Glutamatergic neuron (in vitro differentiated cells): Measurements from ENCODE around the gene SLCO3A1. TPM values are rescaled to one million over a fixed set of nuclear protein-coding genes. Genes with fewer than 3 reads are reported as not detected.

Experiments used
- DNase-seq: peaks from one replicate; pipeline ENCODE4 v3.0.0; 2022
- H3K27ac Mint-ChIP-seq: one replicate; pipeline ENCODE4 v1.8.0; 2020; ENCODE audit warnings: mild to moderate bottlenecking, mixed read lengths, inconsistent platforms; ENCODE audit not compliant: unreplicated experiment
- H3K27me3 Mint-ChIP-seq: one replicate; pipeline ENCODE4 v1.8.0; 2020; ENCODE audit warnings: mild to moderate bottlenecking, moderate library complexity, mixed read lengths, inconsistent platforms; ENCODE audit not compliant: unreplicated experiment
- H3K36me3 Mint-ChIP-seq: one replicate; pipeline ENCODE4 v1.8.0; 2020; ENCODE audit warnings: mild to moderate bottlenecking, mixed read lengths, inconsistent platforms; ENCODE audit not compliant: unreplicated experiment
- H3K4me1 Mint-ChIP-seq: one replicate; pipeline ENCODE4 v1.8.0; 2020; ENCODE audit warnings: mild to moderate bottlenecking, low read depth, mixed read lengths, inconsistent platforms; ENCODE audit not compliant: unreplicated experiment
- H3K4me3 Mint-ChIP-seq: one replicate; pipeline ENCODE4 v1.8.0; 2020; ENCODE audit warnings: mild to moderate bottlenecking, mixed read lengths, inconsistent platforms; ENCODE audit not compliant: unreplicated experiment
- H3K9me3 Mint-ChIP-seq: one replicate; pipeline ENCODE4 v1.8.0; 2020; ENCODE audit warnings: mild to moderate bottlenecking, moderate library complexity, mixed read lengths, inconsistent platforms; ENCODE audit not compliant: unreplicated experiment
- CTCF ChIP-seq: fragments of 200-600 bp; sonication (generic); IDR thresholded peaks from one replicate; pipeline ENCODE4 v1.5.0; 2021; ENCODE audit not compliant: partially characterized antibody, unreplicated experiment
- total RNA-seq: library from RNA; stranded (reverse); fragmentation: NEBNext Ultra II Directional; extraction: Animal tissue kit (Norgen Biotek cat#: 25700); gene quantifications from one replicate; pipeline ENCODE4 v1.2.1, GENCODE V29; 2021; ENCODE audit not compliant: unreplicated experiment

The SLCO3A1 gene
- total RNA-seq, 1 donor from 2014 or later: 27.9 TPM

- DNase-seq: no peak
- Mint-ChIP-seq H3K27me3 (no peaks in the 10 kb centered on the region), H3K27ac (no peak overlapping the region), H3K9me3 (no peaks in the 10 kb centered on the region), H3K36me3 (no peaks in the 10 kb centered on the region), H3K4me1 (peaks cover 6% of the 10 kb centered on the region), H3K4me3 (no peak overlapping the region)
- no peak for TF ChIP-seq CTCF
These were observed 141.6 kb downstream of the SLCO3A1 start for GRCh38 chr15:91995146-91995545.

DNA sequence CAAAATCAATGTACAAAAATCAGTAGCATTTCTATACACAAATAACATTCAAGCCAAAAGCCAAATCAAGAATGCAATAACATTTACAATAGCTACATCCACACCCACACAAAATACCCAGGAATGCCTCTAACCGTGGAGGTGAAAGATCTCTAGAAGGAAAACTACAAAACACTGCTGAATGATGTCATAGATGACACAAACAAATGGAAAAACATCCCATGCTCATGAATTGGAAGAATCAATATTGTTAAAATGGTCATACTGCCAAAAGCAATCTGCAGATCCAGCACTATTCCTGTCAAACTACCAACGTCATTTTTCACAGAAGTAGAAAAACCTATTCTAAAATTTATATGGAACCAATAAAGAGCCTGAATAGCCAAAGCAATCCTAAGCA is 143.7 kb downstream of the SLCO3A1 start:
- Mint-ChIP-seq H3K4me3 (no peak overlapping the region), H3K4me1 (peaks cover 7% of the 10 kb centered on the region), H3K27me3 (no peaks in the 10 kb centered on the region), H3K27ac (no peak overlapping the region), H3K36me3 (no peaks in the 10 kb centered on the region), H3K9me3 (no peaks in the 10 kb centered on the region)
- no peak for TF ChIP-seq CTCF
- DNase-seq: no peak

- TF ChIP-seq CTCF: no peak
- no peak overlapping the region for H3K4me3 Mint-ChIP-seq
- H3K9me3 Mint-ChIP-seq: no peaks in the 10 kb centered on the region
- no peak overlapping the region for H3K27ac Mint-ChIP-seq
- no peaks in the 10 kb centered on the region for H3K27me3 Mint-ChIP-seq
- H3K36me3 Mint-ChIP-seq: no peaks in the 10 kb centered on the region
- peak; percentile 49 for DNase-seq
- peaks cover 25% of the 10 kb centered on the region for H3K4me1 Mint-ChIP-seq
These were observed 147.2 kb downstream of the SLCO3A1 start for GRCh38 chr15:92000709-92001108.

DNA sequence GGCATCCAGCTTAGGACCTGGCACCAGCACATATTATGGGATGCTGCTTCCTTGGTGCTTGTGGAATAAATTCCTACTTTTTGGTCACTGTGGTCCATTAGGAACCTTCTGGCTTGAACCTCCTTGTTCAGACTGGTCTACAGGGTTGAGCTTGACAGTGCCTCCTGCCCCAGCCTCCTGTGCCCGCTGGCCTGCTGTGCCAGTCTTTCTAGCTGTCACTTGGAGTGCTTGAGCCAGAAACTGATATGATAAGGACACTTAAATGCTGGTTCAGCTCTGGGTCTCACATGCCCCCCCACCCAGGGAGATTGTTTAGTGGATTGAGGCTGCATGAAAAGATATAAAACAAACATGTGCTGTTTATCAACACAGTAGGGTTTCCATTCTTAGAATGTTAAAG is 147.8 kb downstream of the SLCO3A1 start:
- no peak overlapping the region for H3K4me3 Mint-ChIP-seq
- TF ChIP-seq CTCF: no peak
- no peaks in the 10 kb centered on the region for H3K27me3 Mint-ChIP-seq
- no peak for DNase-seq
- no peaks in the 10 kb centered on the region for H3K9me3 Mint-ChIP-seq
- no peak overlapping the region for H3K27ac Mint-ChIP-seq
- H3K4me1 Mint-ChIP-seq: peaks cover 31% of the 10 kb centered on the region
- no peaks in the 10 kb centered on the region for H3K36me3 Mint-ChIP-seq

DNA sequence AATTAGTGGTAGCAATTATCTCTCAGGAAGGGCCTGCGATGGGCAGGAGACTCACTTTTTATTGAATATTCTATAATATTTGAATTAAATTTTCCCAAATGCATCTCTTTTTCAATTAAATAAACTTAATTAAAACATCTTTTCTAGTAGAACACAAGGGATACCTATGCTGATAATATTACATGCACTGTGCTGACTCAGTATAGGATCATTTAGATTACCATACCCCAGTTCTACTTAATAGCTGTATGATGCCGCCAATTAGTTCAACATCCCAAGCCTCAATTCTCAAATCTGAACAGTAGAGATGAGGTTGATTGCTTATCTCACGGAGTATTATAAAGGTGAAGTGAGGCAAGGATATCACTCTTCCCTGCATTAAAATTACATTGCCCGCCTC is 149.2 kb downstream of the SLCO3A1 start:
- no peak overlapping the region for H3K27ac Mint-ChIP-seq
- H3K36me3 Mint-ChIP-seq: no peaks in the 10 kb centered on the region
- TF ChIP-seq CTCF: no peak
- H3K9me3 Mint-ChIP-seq: no peaks in the 10 kb centered on the region
- H3K4me3 Mint-ChIP-seq: no peak overlapping the region
- H3K4me1 Mint-ChIP-seq: peaks cover 37% of the 10 kb centered on the region
- no peak for DNase-seq
- H3K27me3 Mint-ChIP-seq: no peaks in the 10 kb centered on the region
